Measurements from ENCODE around the gene PLA2G15. TPM values are rescaled to one million over a fixed set of nuclear protein-coding genes. Genes with fewer than 3 reads are reported as not detected.

The PLA2G15 gene
- total RNA-seq, 1 donor from 2014 or later: 26.8 TPM

- TF ChIP-seq EZH2 (IDR thresholded peaks at IDR 0.05; ENCODE audit: insufficient read depth, low read length): no peak
- H3K9ac ChIP-seq (ENCODE audit: low read length): no peak overlapping the region
- Mint-ChIP-seq H3K4me1 (ENCODE audit: low read depth, unreplicated experiment) (peaks cover 2% of the 10 kb centered on the region), H3K27me3 (ENCODE audit: low read depth, unreplicated experiment) (no peaks in the 10 kb centered on the region), H3K27ac (ENCODE audit: unreplicated experiment) (no peak overlapping the region), H3K4me3 (ENCODE audit: unreplicated experiment) (no peak overlapping the region), H3K36me3 (ENCODE audit: low read depth, unreplicated experiment) (peaks cover 8% of the 10 kb centered on the region), H3K9me3 (ENCODE audit: unreplicated experiment) (no peaks in the 10 kb centered on the region)
- H3K9me3 ChIP-seq (ENCODE audit: insufficient read depth, low read depth, low read length): no peaks in the 10 kb centered on the region
- no peak overlapping the region for H2AFZ ChIP-seq (ENCODE audit: low read depth, low read length)
- peaks cover 13% of the 10 kb centered on the region for H4K20me1 ChIP-seq (ENCODE audit: insufficient read depth, low read length)
- DNase-seq (ENCODE audit: low read depth) (no peak), FAIRE-seq (no peak)
- H3K4me3 ChIP-seq (ENCODE audit: insufficient read depth, low read depth, low read length): no peak overlapping the region
- H3K79me2 ChIP-seq (ENCODE audit: insufficient read depth, low read length): peaks cover 8% of the 10 kb centered on the region
- H3K4me2 ChIP-seq (ENCODE audit: low read length): no peak overlapping the region
- no peaks in the 10 kb centered on the region for H3K27me3 ChIP-seq (ENCODE audit: insufficient read depth, low read length)
- H3K27ac ChIP-seq (ENCODE audit: low read depth, low read length): no peak overlapping the region
- peaks cover 7% of the 10 kb centered on the region for H3K36me3 ChIP-seq (ENCODE audit: insufficient read depth, low read length)
- no peaks in the 10 kb centered on the region for H3K4me1 ChIP-seq (ENCODE audit: insufficient read depth, low read length)
Measured at GRCh38 chr16:68252383-68252782, 7.2 kb downstream of the PLA2G15 start.

GRCh38 chr16:68253721-68254120 lies 8.5 kb downstream of the PLA2G15 start:
- TF ChIP-seq, protein P1, sequence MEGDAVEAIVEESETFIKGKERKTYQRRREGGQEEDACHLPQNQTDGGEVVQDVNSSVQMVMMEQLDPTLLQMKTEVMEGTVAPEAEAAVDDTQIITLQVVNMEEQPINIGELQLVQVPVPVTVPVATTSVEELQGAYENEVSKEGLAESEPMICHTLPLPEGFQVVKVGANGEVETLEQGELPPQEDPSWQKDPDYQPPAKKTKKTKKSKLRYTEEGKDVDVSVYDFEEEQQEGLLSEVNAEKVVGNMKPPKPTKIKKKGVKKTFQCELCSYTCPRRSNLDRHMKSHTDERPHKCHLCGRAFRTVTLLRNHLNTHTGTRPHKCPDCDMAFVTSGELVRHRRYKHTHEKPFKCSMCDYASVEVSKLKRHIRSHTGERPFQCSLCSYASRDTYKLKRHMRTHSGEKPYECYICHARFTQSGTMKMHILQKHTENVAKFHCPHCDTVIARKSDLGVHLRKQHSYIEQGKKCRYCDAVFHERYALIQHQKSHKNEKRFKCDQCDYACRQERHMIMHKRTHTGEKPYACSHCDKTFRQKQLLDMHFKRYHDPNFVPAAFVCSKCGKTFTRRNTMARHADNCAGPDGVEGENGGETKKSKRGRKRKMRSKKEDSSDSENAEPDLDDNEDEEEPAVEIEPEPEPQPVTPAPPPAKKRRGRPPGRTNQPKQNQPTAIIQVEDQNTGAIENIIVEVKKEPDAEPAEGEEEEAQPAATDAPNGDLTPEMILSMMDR (IDR thresholded peaks at IDR 0.05; ENCODE audit: insufficient read depth, low read depth, low read length): no peak
- no peak for TF ChIP-seq EZH2 (IDR thresholded peaks at IDR 0.05; ENCODE audit: insufficient read depth, low read length)
- H3K4me1 ChIP-seq (ENCODE audit: insufficient read depth, low read length): peaks cover 10% of the 10 kb centered on the region
- FAIRE-seq (no peak), DNase-seq (ENCODE audit: low read depth) (no peak)
- H2AFZ ChIP-seq (ENCODE audit: low read depth, low read length): no peak overlapping the region
- Mint-ChIP-seq H3K27me3 (ENCODE audit: low read depth, unreplicated experiment) (no peaks in the 10 kb centered on the region), H3K4me3 (ENCODE audit: unreplicated experiment) (no peak overlapping the region), H3K27ac (ENCODE audit: unreplicated experiment) (peak overlapping the region; percentile 26), H3K4me1 (ENCODE audit: low read depth, unreplicated experiment) (peaks cover 8% of the 10 kb centered on the region), H3K9me3 (ENCODE audit: unreplicated experiment) (no peaks in the 10 kb centered on the region), H3K36me3 (ENCODE audit: low read depth, unreplicated experiment) (peaks cover 9% of the 10 kb centered on the region)
- peaks cover 7% of the 10 kb centered on the region for H3K36me3 ChIP-seq (ENCODE audit: insufficient read depth, low read length)
- H3K27ac ChIP-seq (ENCODE audit: low read depth, low read length): no peak overlapping the region
- H3K27me3 ChIP-seq (ENCODE audit: insufficient read depth, low read length): no peaks in the 10 kb centered on the region
- H3K9ac ChIP-seq (ENCODE audit: low read length): no peak overlapping the region
- no peaks in the 10 kb centered on the region for H3K79me2 ChIP-seq (ENCODE audit: insufficient read depth, low read length)
- no peaks in the 10 kb centered on the region for H3K9me3 ChIP-seq (ENCODE audit: insufficient read depth, low read depth, low read length)
- no peak overlapping the region for H3K4me2 ChIP-seq (ENCODE audit: low read length)
- H3K4me3 ChIP-seq (ENCODE audit: insufficient read depth, low read depth, low read length): no peak overlapping the region
- peaks cover 3% of the 10 kb centered on the region for H4K20me1 ChIP-seq (ENCODE audit: insufficient read depth, low read length)

- no peak for DNase-seq (ENCODE audit: low read depth)
Measured at GRCh38 chr16:68255712-68256111, 10.5 kb downstream of the PLA2G15 start.

More at GRCh38 chr16:68255712-68256111, 10.5 kb downstream of the PLA2G15 start:
- peaks cover 16% of the 10 kb centered on the region for H3K36me3 Mint-ChIP-seq (ENCODE audit: low read depth, unreplicated experiment)
- H3K9me3 Mint-ChIP-seq (ENCODE audit: unreplicated experiment): no peaks in the 10 kb centered on the region
- Histone ChIP-seq H4K20me1 (ENCODE audit: insufficient read depth, low read length) (peaks cover 3% of the 10 kb centered on the region), H3K4me3 (ENCODE audit: insufficient read depth, low read depth, low read length) (no peak overlapping the region), H3K9ac (ENCODE audit: low read length) (no peak overlapping the region), H3K27me3 (ENCODE audit: insufficient read depth, low read length) (no peaks in the 10 kb centered on the region), H3K36me3 (ENCODE audit: insufficient read depth, low read length) (peaks cover 10% of the 10 kb centered on the region), H2AFZ (ENCODE audit: low read depth, low read length) (no peak overlapping the region), H3K4me1 (ENCODE audit: insufficient read depth, low read length) (peaks cover 10% of the 10 kb centered on the region), H3K79me2 (ENCODE audit: insufficient read depth, low read length) (no peaks in the 10 kb centered on the region), H3K27ac (ENCODE audit: low read depth, low read length) (no peak overlapping the region), H3K4me2 (ENCODE audit: low read length) (no peak overlapping the region), H3K9me3 (ENCODE audit: insufficient read depth, low read depth, low read length) (no peaks in the 10 kb centered on the region)
- no peak for FAIRE-seq
- no peak overlapping the region for H3K27ac Mint-ChIP-seq (ENCODE audit: unreplicated experiment)
- peaks cover 8% of the 10 kb centered on the region for H3K4me1 Mint-ChIP-seq (ENCODE audit: low read depth, unreplicated experiment)
- H3K27me3 Mint-ChIP-seq (ENCODE audit: low read depth, unreplicated experiment): no peaks in the 10 kb centered on the region
- TF ChIP-seq EZH2 (IDR thresholded peaks at IDR 0.05; ENCODE audit: insufficient read depth, low read length): no peak
- H3K4me3 Mint-ChIP-seq (ENCODE audit: unreplicated experiment): no peak overlapping the region
